WI38 (cell line): ENCODE results near the gene MELK.
"Not testable (repeated sequence)": the region's sequence is repeated elsewhere in the genome, so short reads cannot be mapped to it uniquely, and the experiment has no call there.

Experiments used
- H3K4me3 ChIP-seq: 2 replicates; pipeline ENCODE4 v1.5.1; 2011; ENCODE audit warnings: low read depth, mild to moderate bottlenecking, control low read depth, low read length
- TF ChIP-seq, protein P1 (sequence below): IDR thresholded peaks from 2 replicates; pipeline ENCODE4 v1.5.1; 2012; ENCODE audit warnings: low read depth, mild to moderate bottlenecking, control low read depth, low read length

Gene MELK

DNA sequence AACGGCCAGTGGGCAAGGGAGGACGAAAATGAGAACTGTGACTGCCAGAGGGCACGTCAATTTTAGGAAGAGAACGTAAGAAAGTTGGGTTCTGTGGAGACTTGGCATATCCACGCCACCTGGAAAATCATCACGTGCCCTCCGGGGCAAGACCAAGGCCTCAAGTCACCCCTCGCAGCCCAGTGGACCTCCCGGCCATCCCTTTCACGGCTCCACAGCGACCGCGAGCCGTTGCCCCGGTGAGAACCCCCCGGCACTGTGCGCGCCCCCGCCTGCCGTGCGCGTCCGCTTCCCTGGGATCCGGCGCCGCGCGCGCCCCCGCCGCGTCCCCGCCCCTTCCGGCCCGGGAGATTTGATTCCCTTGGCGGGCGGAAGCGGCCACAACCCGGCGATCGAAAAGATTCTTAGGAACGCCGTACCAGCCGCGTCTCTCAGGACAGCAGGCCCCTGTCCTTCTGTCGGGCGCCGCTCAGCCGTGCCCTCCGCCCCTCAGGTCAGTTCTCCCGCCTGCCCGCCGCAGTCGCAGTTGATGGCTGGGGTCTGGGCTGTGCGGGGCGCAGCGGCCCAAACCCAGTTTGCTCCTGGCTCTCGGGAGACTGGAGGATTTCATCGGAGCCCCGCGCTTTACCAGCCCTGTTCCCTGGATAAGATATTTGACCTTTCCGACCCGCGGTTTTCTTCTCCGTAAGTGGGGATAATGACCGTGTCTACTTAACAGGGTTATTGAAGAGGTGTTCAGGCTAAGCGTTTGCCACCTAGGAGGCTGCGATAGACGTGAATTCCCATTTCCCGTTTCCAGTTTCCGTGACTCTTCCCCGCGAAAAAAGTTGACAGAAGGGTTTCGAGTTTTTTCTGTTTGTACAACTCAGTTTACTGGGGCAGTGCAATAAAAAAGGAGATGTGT, at the start of gene MELK:
TSS of gene MELK (plus strand) at position 381 of the 904 bp plus-strand sequence. CDS start 8,787 bp downstream, outside the sequence.
- peak within 1 kb of the TSS; percentile 88 for H3K4me3 ChIP-seq
- TF ChIP-seq, protein P1, sequence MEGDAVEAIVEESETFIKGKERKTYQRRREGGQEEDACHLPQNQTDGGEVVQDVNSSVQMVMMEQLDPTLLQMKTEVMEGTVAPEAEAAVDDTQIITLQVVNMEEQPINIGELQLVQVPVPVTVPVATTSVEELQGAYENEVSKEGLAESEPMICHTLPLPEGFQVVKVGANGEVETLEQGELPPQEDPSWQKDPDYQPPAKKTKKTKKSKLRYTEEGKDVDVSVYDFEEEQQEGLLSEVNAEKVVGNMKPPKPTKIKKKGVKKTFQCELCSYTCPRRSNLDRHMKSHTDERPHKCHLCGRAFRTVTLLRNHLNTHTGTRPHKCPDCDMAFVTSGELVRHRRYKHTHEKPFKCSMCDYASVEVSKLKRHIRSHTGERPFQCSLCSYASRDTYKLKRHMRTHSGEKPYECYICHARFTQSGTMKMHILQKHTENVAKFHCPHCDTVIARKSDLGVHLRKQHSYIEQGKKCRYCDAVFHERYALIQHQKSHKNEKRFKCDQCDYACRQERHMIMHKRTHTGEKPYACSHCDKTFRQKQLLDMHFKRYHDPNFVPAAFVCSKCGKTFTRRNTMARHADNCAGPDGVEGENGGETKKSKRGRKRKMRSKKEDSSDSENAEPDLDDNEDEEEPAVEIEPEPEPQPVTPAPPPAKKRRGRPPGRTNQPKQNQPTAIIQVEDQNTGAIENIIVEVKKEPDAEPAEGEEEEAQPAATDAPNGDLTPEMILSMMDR = no peak

DNA sequence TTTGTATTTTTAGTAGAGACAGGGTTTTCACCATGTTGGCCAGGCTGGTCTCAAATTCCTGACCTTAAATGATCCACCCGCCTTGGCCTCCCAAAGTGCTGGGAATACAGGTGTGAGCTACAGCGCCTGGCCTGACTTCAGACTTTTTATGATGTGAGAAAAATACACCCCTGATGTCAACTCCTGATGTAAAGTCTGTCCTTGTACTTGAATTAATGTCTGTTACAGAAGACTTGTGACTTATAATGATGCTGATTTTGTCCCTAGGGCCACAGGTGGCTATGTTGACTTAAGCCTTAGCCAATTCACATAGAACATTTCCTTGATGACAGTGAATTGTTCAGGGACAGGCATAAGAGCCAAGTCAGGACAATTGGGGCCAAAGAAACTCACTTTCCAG, 42.5 kb upstream of the MELK start:
- H3K4me3 ChIP-seq = no peak overlapping the region
- TF ChIP-seq, protein P1 = no peak

DNA sequence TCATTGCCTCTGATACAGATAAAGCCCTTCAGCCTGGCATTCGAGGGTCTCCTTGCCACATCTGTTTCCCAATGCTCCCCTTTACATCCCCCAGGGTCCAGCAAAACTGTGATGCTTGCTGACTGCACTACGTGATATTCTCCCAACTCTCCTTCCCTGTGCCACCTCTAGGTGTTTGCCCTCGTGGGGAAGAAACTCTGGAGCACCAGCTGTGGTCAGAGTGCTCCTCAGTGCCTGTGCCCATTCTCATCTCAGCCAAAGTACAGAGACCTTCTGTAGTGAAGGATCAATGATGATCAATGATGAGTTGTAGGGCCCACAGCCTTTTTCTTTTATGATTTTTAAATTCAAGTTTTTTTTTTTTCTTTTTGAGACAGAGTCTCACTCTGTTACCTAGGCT, 40.3 kb upstream of the MELK start:
- no peak overlapping the region for H3K4me3 ChIP-seq
- TF ChIP-seq, protein P1 = no peak

DNA sequence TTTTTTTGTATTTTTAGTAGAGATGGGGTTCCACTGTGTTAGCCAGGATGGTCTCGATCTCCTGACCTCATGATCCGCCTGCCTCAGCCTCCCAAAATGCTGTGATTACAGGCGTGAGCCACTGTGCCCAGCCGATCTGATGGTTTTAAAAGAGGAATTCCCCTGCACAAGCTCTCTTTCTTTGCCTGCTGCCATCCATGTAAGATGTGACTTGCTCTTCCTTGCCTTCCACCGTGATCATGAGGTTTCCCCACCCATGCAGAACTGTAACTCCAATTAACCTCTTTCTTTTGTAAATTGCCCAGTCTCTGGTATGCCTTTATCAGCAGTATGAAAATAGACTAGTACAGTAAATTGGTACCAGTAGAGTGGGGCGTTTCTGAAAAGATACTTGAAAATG, 39.0 kb upstream of the MELK start:
- not testable (repeated sequence) for H3K4me3 ChIP-seq

DNA sequence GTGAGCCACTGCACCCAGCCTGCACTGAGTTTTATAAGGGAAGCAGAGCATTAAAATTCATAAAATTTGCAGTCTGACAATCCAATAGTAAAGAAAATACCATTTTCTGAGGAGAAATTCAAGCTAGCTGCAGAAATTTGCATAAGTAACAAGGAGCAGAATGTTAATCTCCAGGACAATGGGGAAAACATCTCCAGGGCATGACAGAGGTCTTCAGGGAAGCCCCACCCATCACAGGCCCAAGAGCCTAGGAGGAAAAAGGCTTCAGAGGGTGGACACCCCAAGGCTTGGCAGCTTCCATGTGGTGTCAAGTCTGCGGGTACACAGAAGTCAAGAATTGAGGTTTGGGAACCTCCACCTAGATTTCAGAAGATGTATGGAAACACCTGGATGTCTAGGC, 37.6 kb upstream of the MELK start:
- TF ChIP-seq, protein P1 = no peak
- no peak overlapping the region for H3K4me3 ChIP-seq

DNA sequence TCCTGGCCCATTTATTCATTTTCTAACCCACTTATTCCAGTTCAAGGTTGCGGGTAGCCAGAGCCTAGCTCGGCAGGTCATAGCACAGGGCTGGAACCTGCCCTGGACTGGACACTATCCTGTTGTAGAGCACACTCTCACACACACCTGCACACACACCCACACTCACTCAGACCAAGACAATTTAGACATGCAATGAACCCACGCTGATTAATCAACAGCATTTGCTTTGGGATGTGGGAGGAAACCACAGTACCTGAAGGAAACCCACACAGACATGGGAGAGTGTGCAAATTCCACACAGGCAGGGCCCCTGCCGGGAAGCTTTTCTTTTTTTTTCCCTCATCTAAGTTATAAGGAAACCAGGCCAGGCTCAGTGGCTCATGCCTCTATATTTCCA, 34.8 kb upstream of the MELK start:
- TF ChIP-seq, protein P1 = no peak
- no peak overlapping the region for H3K4me3 ChIP-seq

DNA sequence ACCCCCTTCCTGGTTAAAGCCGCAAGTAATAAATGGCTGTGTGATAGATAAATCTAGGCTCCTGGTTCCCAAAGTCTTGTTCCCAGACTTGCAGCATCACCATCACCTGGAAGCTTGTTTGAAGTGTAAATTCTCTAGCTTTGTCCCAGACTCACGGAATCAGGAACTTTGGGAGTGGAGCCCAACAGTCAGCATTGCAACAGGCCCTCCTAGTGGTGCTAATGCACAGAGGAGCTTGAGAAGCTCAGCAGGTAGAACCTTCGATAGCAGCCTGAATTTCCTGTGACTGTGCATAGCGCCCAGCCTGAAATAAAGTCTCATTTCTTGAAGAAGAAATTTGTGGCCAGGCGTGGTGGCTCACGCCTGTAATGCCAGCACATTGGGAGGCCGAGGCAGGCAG, 30.3 kb upstream of the MELK start:
- no peak overlapping the region for H3K4me3 ChIP-seq
- TF ChIP-seq, protein P1 = no peak

DNA sequence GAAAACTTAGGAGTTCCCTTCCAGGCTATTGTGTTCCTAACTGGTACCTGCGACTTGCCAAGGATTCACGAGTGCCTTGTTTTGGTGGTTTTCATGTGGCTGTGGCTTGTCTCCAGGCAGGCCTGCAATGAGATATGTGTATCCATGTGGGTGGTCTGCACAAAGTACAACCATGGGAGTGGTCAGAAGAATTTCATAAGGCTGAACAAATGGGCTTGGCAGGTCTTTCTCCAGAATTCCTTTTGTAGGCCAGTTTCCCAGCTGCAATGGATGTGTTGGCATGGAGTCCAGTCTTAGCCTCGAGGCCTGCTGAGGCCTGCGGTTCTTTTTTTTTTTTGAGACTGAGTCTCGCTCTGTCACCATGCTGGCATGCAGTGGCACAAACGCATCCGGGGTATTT, 28.8 kb upstream of the MELK start:
- H3K4me3 ChIP-seq = no peak overlapping the region
- TF ChIP-seq, protein P1 = no peak
